ENCODE measurements around the gene GRPEL1. TPM values are rescaled to one million over a fixed set of nuclear protein-coding genes. Genes with fewer than 3 reads are reported as not detected.

The GRPEL1 gene
- total and polyA plus RNA-seq, 3 experiments from 2014 or later = 54.8 to 94.5 (median 94.0) TPM

Other genes starting within 250 kb of the GRPEL1 start
- 10 to 100 TPM; 38.0 to 43.7 TPM for gene TBC1D14, start 158.2 kb downstream of the GRPEL1 start, total RNA-seq
- 48.5 TPM for gene TBC1D14, start 158.2 kb downstream of the GRPEL1 start, polyA plus RNA-seq
- 10 to 100 TPM; 15.8 to 16.0 TPM for gene TADA2B, start 24.7 kb downstream of the GRPEL1 start, total RNA-seq
- gene TADA2B, start 24.7 kb downstream of the GRPEL1 start, polyA plus RNA-seq = 6.0 TPM
- gene SORCS2, start 124.5 kb upstream of the GRPEL1 start, total RNA-seq = not detected
- gene SORCS2, start 124.5 kb upstream of the GRPEL1 start, polyA plus RNA-seq = not detected